GM18519 (cell line): ENCODE data around the gene APRT.
"Not testable (repeated sequence)": the region's sequence is repeated elsewhere in the genome, so short reads cannot be mapped to it uniquely, and the experiment has no call there.

ENCODE experiments used
- ATAC-seq: cut with Tn5 transposase; IDR thresholded peaks from one replicate; pipeline ENCODE4 v1.9.1; 2021; ENCODE audit warnings: mild to moderate bottlenecking, moderate library complexity; ENCODE audit not compliant: unreplicated experiment, low FRiP score

Gene APRT

GRCh38 chr16:88792078-88792550 is 19.6 kb downstream of the APRT start:
- ATAC-seq: no peak

GRCh38 chr16:88790312-88791211 is 21.2 kb downstream of the APRT start:
- ATAC-seq: no peak

GRCh38 chr16:88789594-88789993 is 22.1 kb downstream of the APRT start:
- no peak for ATAC-seq

- ATAC-seq: not testable (repeated sequence)
Measured at GRCh38 chr16:88788749-88789148, 23.0 kb downstream of the APRT start.

- ATAC-seq: no peak
Measured at GRCh38 chr16:88787579-88788314, 24.0 kb downstream of the APRT start.

- no peak for ATAC-seq
Measured at GRCh38 chr16:88785106-88785924, 26.4 kb downstream of the APRT start, which contains the start of gene PIEZO1. TSS of gene PIEZO1 (minus strand) at chr16:88785220. CDS start at chr16:88784964, 256 bp downstream.

DNA sequence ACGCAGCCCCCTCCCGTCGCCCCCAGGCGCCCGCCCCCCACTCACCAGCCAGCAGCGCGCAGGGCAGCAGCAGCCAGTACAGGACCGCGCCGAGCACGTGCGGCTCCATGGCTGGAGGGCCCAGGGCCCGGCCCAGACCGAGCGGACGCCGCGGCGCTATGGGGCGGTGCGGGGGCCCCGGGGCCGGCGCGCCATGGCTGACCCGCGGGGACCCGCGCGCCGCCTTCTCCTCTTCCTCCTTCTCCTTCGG is 26.9 kb downstream of the APRT start:
- ATAC-seq: no peak

- ATAC-seq: no peak
Measured at GRCh38 chr16:88784074-88784855, 27.5 kb downstream of the APRT start.

GRCh38 chr16:88783391-88784073 is 28.2 kb downstream of the APRT start:
- ATAC-seq: no peak

GRCh38 chr16:88782454-88783390 is 29.0 kb downstream of the APRT start:
- ATAC-seq: no peak

DNA sequence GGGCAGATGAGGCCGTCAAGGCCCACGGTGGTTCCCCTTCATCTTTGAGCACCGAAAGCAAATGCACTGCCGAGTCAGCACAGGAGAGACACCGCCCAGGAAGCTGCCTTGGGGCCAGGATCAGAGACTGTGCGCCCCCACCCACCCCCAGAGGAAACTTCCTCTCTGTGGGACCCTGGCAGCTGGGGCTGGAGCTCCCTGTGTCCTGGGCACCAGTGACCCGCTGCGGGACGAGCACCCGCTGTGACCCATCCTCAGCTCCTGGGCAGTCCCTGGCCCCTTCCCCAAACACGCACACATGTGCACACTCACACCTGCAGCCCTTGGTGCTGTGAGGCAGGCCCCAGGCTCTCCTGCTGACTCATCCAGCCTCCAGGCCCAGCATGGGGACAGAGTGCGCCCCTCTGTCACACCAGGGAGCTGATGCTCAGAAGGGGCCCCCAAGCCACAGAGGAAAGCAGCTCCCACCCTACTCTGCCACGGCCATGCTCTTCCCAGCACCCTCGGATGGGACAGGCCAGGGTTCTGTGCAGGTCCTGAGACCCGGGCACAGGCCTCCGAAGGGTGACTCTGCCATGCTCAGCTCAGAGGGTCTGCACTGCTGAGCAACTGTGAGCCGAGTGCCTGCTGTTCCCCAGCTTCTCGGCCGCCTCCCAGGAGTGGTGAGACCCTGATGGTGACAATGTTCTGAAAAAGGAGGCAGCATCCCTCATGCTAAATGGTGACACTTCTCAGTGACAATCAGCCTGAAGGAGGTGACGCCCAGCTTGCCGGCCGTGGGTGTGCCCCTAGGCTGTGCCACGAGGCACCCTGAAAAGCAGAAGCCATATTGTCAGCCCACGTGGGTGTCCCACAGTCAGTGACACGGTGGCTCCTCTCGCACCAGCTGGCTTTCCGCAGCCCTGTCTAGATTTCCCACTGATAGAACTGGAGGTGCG is 30.3 kb downstream of the APRT start:
- no peak for ATAC-seq

DNA sequence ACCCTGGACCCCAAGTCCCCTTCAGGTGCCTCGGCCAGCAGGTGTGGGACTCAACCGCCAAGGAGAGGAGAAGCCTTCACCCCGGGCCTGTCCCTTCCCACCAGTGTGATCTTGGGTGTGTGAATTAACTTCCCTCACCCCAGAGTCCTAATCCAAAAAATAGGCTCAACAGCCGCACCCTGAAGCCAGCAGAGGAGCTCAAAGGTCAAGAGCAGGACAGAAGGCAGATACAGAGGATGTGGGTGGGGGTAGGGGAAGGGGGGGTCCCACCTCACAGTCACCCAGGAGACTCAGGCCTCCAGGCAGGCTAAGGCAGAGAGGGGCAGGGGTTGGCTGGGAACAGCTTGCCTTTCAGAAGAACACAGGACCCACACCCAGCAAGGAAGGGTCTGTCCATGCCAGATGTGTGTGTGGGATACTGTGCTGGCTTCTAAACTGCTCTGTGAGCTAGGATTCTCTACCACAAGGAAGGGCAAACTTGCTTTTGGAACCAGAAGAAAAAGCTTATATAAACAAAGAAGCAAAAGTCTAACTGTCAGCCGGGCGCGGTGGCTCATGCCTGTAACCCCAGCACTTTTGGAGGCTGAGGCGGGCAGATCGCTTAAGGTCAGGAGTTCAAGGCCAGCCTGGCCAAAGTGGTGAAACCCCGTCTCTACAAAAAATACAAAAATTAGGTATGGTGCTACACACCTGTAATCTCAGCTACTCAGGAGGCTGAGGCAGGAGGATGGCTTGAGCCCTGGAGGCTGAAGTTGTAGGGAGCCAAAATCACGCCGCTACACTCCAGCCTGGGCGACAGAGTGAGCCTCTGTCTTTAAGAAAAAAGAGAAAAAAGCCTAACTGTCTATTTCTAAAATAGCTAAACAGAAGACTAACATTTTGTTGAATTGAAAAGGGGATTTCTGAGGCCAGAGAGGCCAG is 31.3 kb downstream of the APRT start:
- ATAC-seq: no peak

- ATAC-seq: no peak
Measured at GRCh38 chr16:88779406-88780141, 32.2 kb downstream of the APRT start.

DNA sequence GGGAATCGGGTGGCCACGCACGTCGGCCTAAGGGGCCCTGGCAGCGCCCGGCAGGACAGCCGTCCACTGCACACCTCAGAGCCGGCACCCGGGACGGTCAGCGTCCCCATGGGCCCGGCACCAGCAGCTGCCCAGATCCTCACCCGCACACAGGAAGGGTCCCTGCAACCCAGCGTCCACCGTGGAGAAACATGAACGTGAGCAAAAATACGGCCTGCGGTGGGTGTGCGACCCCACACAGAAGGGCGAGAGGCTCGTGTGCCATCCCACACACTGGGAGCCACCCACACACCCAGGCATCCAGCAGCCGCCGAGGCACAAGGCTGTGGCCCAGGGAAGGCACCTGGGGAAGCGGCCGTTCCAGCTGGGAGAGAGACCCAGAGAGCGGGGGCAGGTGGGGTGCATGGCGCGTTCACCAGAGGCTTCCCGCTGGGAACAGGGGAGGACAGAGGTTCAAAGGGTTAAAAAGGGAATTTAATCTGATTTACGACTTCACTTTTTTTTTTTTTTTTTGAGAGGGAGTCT is 33.1 kb downstream of the APRT start:
- no peak for ATAC-seq

DNA sequence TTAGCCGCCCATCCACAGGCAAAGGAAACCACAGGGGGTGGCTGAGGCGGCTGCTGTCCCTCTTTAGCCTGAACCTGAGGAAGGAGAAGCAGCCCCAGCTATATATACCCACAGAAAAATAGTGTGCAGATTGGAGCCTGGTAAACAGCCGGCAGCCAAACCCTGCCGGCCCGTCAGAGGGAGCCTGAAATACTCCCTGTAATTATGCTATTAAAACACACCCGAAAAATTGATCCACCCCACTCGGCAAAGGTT is 33.5 kb downstream of the APRT start:
- ATAC-seq: no peak
